Measurements from ENCODE around the gene VIP. TPM values are rescaled to one million over a fixed set of nuclear protein-coding genes. Genes with fewer than 3 reads are reported as not detected.

The VIP gene
- total RNA-seq, 2 donors from 2014 or later: not detected

GRCh38 chr6:152749336-152749735, 1.3 kb upstream of the VIP start:
- 82% methylated on average over 1 of the region's 1 CpG; no CpG with 5 or more reads in 1 of the 2 experiments for whole genome bisulfite sequencing, 2 experiments (ENCODE audit: insufficient coverage in 1 of 2, insufficient read length in 1 of 2)
- Histone ChIP-seq H3K4me3 (ENCODE audit: low read length) (no peak overlapping the region), H3K9ac (ENCODE audit: extremely low read depth, low read length, poor library complexity, severe bottlenecking) (no peak overlapping the region), H3K9me3 (ENCODE audit: control insufficient read depth, low read length) (no peaks in the 10 kb centered on the region), H3K27me3 (ENCODE audit: control insufficient read depth, insufficient read depth, low read length, poor library complexity, severe bottlenecking) (no peaks in the 10 kb centered on the region), H3K4me1 (ENCODE audit: control insufficient read depth, insufficient read depth, low read length) (no peaks in the 10 kb centered on the region), H3K36me3 (ENCODE audit: control insufficient read depth, insufficient read depth, low read length) (no peaks in the 10 kb centered on the region), H3K27ac (ENCODE audit: low read depth, low read length) (no peak overlapping the region)
- DNase-seq: no peak
- H3K36me3 Mint-ChIP-seq (ENCODE audit: low read depth): no peaks in the 10 kb centered on the region
- H3K4me3 Mint-ChIP-seq: no peak overlapping the region
- H3K9me3 Mint-ChIP-seq: no peaks in the 10 kb centered on the region
- TF ChIP-seq, protein P1, sequence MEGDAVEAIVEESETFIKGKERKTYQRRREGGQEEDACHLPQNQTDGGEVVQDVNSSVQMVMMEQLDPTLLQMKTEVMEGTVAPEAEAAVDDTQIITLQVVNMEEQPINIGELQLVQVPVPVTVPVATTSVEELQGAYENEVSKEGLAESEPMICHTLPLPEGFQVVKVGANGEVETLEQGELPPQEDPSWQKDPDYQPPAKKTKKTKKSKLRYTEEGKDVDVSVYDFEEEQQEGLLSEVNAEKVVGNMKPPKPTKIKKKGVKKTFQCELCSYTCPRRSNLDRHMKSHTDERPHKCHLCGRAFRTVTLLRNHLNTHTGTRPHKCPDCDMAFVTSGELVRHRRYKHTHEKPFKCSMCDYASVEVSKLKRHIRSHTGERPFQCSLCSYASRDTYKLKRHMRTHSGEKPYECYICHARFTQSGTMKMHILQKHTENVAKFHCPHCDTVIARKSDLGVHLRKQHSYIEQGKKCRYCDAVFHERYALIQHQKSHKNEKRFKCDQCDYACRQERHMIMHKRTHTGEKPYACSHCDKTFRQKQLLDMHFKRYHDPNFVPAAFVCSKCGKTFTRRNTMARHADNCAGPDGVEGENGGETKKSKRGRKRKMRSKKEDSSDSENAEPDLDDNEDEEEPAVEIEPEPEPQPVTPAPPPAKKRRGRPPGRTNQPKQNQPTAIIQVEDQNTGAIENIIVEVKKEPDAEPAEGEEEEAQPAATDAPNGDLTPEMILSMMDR (conservative IDR thresholded peaks at IDR 0.05): no peak
- no peaks in the 10 kb centered on the region for H3K4me1 Mint-ChIP-seq
- H3K27ac Mint-ChIP-seq: no peak overlapping the region
- H3K27me3 Mint-ChIP-seq (ENCODE audit: insufficient read depth): no peaks in the 10 kb centered on the region

- TF ChIP-seq, protein P1 (conservative IDR thresholded peaks at IDR 0.05): no peak
- 92 to 100% methylated on average over 1 to 2 of the region's 3 CpGs for WGBS, 2 experiments (ENCODE audit: insufficient coverage in 1 of 2, insufficient read length in 1 of 2)
Measured at GRCh38 chr6:152765331-152765730, 14.7 kb downstream of the VIP start.

DNA sequence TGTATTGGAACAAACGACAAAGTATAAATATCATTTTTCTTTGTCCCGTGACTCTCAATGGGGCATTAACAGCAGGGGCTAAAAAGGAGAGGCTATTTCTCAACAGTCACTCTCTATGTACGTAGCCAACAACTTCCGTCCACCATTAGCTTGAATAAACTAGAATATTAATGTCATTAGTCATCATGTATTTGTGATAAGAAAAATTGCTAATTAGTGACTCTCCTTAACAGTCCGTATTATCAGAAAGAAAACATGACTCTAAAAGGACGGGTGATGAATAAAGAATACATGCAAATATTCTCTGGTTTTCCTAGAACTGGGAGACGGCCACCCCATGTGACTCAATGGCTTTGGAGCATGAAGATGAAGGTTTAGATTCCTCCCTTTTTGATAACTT, 18.6 kb downstream of the VIP start:
- no peak overlapping the region for H3K4me3 ChIP-seq (ENCODE audit: low read length)
- no peaks in the 10 kb centered on the region for H3K9me3 Mint-ChIP-seq
- no peaks in the 10 kb centered on the region for H3K4me1 ChIP-seq (ENCODE audit: control insufficient read depth, insufficient read depth, low read length)
- no peak overlapping the region for H3K27ac ChIP-seq (ENCODE audit: low read depth, low read length)
- no peak overlapping the region for H3K27ac Mint-ChIP-seq
- no peaks in the 10 kb centered on the region for H3K27me3 Mint-ChIP-seq (ENCODE audit: insufficient read depth)
- H3K27me3 ChIP-seq (ENCODE audit: control insufficient read depth, insufficient read depth, low read length, poor library complexity, severe bottlenecking): no peaks in the 10 kb centered on the region
- no peak overlapping the region for H3K4me3 Mint-ChIP-seq
- WGBS, 2 experiments (ENCODE audit: insufficient coverage in 1 of 2, insufficient read length in 1 of 2): 93 to 94% methylated on average over 4 to 7 of the region's 7 CpGs
- no peak overlapping the region for H3K9ac ChIP-seq (ENCODE audit: extremely low read depth, low read length, poor library complexity, severe bottlenecking)
- no peaks in the 10 kb centered on the region for H3K9me3 ChIP-seq (ENCODE audit: control insufficient read depth, low read length)
- H3K4me1 Mint-ChIP-seq: no peaks in the 10 kb centered on the region
- no peaks in the 10 kb centered on the region for H3K36me3 Mint-ChIP-seq (ENCODE audit: low read depth)
- no peaks in the 10 kb centered on the region for H3K36me3 ChIP-seq (ENCODE audit: control insufficient read depth, insufficient read depth, low read length)
- TF ChIP-seq, protein P1 (conservative IDR thresholded peaks at IDR 0.05): no peak
- no peak for DNase-seq

More at GRCh38 chr6:152765331-152765730, 14.7 kb downstream of the VIP start:
- Histone ChIP-seq H3K9me3 (ENCODE audit: control insufficient read depth, low read length) (no peaks in the 10 kb centered on the region), H3K27ac (ENCODE audit: low read depth, low read length) (no peak overlapping the region), H3K27me3 (ENCODE audit: control insufficient read depth, insufficient read depth, low read length, poor library complexity, severe bottlenecking) (no peaks in the 10 kb centered on the region), H3K36me3 (ENCODE audit: control insufficient read depth, insufficient read depth, low read length) (no peaks in the 10 kb centered on the region), H3K4me3 (ENCODE audit: low read length) (no peak overlapping the region), H3K4me1 (ENCODE audit: control insufficient read depth, insufficient read depth, low read length) (no peaks in the 10 kb centered on the region), H3K9ac (ENCODE audit: extremely low read depth, low read length, poor library complexity, severe bottlenecking) (no peak overlapping the region)
- H3K36me3 Mint-ChIP-seq (ENCODE audit: low read depth): no peaks in the 10 kb centered on the region
- no peak overlapping the region for H3K27ac Mint-ChIP-seq
- no peaks in the 10 kb centered on the region for H3K9me3 Mint-ChIP-seq
- H3K4me3 Mint-ChIP-seq: no peak overlapping the region
- no peak for DNase-seq
- no peaks in the 10 kb centered on the region for H3K27me3 Mint-ChIP-seq (ENCODE audit: insufficient read depth)
- H3K4me1 Mint-ChIP-seq: no peaks in the 10 kb centered on the region
